GM12878 (cell line): Measurements from ENCODE around the gene JAKMIP1.

Experiments
- CHD4 ChIP-seq: fragments of 200-600 bp; sonication (generic); IDR thresholded peaks from 2 replicates; pipeline ENCODE4 v1.6.1; 2016; ENCODE audit warnings: mild to moderate bottlenecking
- POLR2A ChIP-seq: IDR thresholded peaks from 2 replicates; pipeline ENCODE4 v1.6.1; 2011; ENCODE audit warnings: low read depth, mild to moderate bottlenecking, low read length
- SREBF1 ChIP-seq: IDR thresholded peaks from 2 replicates; pipeline ENCODE4 v1.6.1; 2012; ENCODE audit warnings: mild to moderate bottlenecking, low read length
- TF ChIP-seq, protein P1 (sequence below): IDR thresholded peaks from 2 replicates; pipeline ENCODE4 v1.6.1; 2011; ENCODE audit warnings: low read depth, low read length, improper control_type of control experiment, borderline replicate concordance

DNA sequence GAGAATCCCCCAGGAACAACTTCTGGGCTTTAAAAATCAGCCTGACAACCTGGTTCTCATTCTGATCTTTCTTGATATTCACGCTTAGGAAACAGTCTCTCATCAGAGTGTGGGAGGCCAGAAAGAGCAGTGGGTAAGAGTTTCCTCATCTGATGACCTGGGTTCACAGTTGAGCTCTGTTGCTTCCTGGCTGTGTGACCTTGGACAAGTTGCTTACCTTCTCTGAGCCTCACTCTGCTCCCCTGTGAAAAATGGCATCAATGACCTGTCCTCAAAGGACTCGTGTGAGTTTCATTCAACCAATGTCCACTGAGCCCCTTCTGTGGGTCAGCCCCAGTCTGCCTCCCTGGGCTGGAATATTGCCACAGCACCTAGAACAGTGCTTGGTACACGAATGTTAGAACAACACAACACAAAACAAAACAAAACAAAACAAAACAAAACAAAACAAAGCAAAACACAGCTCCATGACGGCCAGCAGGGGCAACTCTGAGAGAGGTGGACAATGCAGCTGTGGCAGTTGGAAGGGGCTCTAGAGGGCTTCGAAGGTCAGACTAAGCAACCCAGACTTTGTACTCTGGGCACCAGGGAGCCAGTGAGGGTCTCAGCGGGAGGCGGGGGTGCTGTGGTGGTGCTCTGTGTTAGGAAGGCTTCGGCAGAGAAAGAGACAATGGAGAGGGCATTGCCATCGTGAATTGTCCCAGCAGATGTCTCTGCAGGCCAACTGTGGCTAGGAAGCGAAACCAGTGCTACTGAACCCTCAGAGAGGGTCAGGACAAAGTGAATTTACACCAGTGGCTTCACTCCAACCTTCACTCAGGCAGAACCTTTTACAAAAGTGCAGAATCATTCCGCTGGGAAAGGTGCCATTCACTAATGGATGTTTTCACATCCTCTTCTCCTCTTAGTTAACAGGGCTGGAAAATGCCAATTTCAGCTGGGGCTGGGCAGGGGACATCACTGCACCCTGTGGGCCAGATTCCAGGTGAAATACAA, 167.8 kb downstream of the JAKMIP1 start:
- TF ChIP-seq, protein P1, sequence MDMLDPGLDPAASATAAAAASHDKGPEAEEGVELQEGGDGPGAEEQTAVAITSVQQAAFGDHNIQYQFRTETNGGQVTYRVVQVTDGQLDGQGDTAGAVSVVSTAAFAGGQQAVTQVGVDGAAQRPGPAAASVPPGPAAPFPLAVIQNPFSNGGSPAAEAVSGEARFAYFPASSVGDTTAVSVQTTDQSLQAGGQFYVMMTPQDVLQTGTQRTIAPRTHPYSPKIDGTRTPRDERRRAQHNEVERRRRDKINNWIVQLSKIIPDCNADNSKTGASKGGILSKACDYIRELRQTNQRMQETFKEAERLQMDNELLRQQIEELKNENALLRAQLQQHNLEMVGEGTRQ, result no peak
- TF ChIP-seq POLR2A (no peak), CHD4 (no peak), SREBF1 (no peak)
